ENCODE data around the gene HSD3B2.

DNA sequence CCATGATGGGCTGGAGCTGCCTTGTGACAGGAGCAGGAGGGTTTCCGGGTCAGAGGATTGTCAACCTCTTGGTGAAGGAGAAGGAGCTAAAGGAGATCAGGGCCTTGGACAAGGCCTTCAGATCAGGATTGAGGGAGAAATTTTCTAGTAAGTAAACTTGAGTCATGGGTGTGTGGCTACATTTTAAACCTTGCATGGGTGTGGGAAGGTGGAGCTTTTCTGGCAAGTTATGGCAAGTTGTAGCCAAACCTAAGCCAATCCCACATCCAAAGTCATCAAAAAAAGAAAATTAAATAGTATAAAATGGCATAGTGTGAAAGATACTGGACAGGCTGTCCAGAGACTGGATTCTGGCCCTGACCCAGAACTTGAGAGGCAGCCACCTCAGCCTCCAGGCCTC lies 52.3 kb downstream of the HSD3B2 start:
- TF ChIP-seq, protein P1, sequence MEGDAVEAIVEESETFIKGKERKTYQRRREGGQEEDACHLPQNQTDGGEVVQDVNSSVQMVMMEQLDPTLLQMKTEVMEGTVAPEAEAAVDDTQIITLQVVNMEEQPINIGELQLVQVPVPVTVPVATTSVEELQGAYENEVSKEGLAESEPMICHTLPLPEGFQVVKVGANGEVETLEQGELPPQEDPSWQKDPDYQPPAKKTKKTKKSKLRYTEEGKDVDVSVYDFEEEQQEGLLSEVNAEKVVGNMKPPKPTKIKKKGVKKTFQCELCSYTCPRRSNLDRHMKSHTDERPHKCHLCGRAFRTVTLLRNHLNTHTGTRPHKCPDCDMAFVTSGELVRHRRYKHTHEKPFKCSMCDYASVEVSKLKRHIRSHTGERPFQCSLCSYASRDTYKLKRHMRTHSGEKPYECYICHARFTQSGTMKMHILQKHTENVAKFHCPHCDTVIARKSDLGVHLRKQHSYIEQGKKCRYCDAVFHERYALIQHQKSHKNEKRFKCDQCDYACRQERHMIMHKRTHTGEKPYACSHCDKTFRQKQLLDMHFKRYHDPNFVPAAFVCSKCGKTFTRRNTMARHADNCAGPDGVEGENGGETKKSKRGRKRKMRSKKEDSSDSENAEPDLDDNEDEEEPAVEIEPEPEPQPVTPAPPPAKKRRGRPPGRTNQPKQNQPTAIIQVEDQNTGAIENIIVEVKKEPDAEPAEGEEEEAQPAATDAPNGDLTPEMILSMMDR (IDR thresholded peaks at IDR 0.05; ENCODE audit: poor library complexity) = no peak
- TF ChIP-seq EZH2phosphoT487 (IDR thresholded peaks at IDR 0.05; ENCODE audit: low read depth, severe bottlenecking, unreplicated experiment) (no peak), EZH2 (IDR thresholded peaks at IDR 0.05; ENCODE audit: borderline replicate concordance) (no peak)

Measured in hepatocyte (in vitro differentiated cells).